ENCODE data around the gene TPRG1.

The TPRG1 gene

GRCh38 chr3:189160519-189161309 is 11.1 kb upstream of the TPRG1 start:
- no peak overlapping the region for H3K4me3 ChIP-seq (ENCODE audit: insufficient read depth, low read depth, low read length, poor library complexity, severe bottlenecking)
- no peaks in the 10 kb centered on the region for H3K36me3 ChIP-seq (ENCODE audit: control insufficient read depth, insufficient read depth, low read length)
- H3K27me3 ChIP-seq (replicated peaks; ENCODE audit: control insufficient read depth, insufficient read depth, low read length, poor library complexity, severe bottlenecking): no peaks in the 10 kb centered on the region
- no peak overlapping the region for H3K27ac ChIP-seq (ENCODE audit: insufficient read depth, low read length, poor library complexity, severe bottlenecking)
- no peaks in the 10 kb centered on the region for H3K9me3 ChIP-seq (ENCODE audit: control insufficient read depth, low read length)
- H3K4me1 ChIP-seq (ENCODE audit: control insufficient read depth, insufficient read depth, low read length, poor library complexity, severe bottlenecking): no peaks in the 10 kb centered on the region
- no peak for DNase-seq

GRCh38 chr3:189165092-189165612 is 6.6 kb upstream of the TPRG1 start:
- H3K4me3 ChIP-seq (ENCODE audit: insufficient read depth, low read depth, low read length, poor library complexity, severe bottlenecking): no peak overlapping the region
- H3K27me3 ChIP-seq (replicated peaks; ENCODE audit: control insufficient read depth, insufficient read depth, low read length, poor library complexity, severe bottlenecking): no peaks in the 10 kb centered on the region
- no peaks in the 10 kb centered on the region for H3K4me1 ChIP-seq (ENCODE audit: control insufficient read depth, insufficient read depth, low read length, poor library complexity, severe bottlenecking)
- no peaks in the 10 kb centered on the region for H3K9me3 ChIP-seq (ENCODE audit: control insufficient read depth, low read length)
- H3K36me3 ChIP-seq (ENCODE audit: control insufficient read depth, insufficient read depth, low read length): no peaks in the 10 kb centered on the region
- no peak overlapping the region for H3K27ac ChIP-seq (ENCODE audit: insufficient read depth, low read length, poor library complexity, severe bottlenecking)
- DNase-seq: no peak

GRCh38 chr3:189166321-189166720 is 5.5 kb upstream of the TPRG1 start:
- DNase-seq: no peak

GRCh38 chr3:189167027-189167766 is 4.6 kb upstream of the TPRG1 start:
- Histone ChIP-seq H3K9me3 (ENCODE audit: control insufficient read depth, low read length) (no peaks in the 10 kb centered on the region), H3K27me3 (replicated peaks; ENCODE audit: control insufficient read depth, insufficient read depth, low read length, poor library complexity, severe bottlenecking) (no peaks in the 10 kb centered on the region), H3K27ac (ENCODE audit: insufficient read depth, low read length, poor library complexity, severe bottlenecking) (no peak overlapping the region), H3K36me3 (ENCODE audit: control insufficient read depth, insufficient read depth, low read length) (no peaks in the 10 kb centered on the region), H3K4me3 (ENCODE audit: insufficient read depth, low read depth, low read length, poor library complexity, severe bottlenecking) (no peak overlapping the region), H3K4me1 (ENCODE audit: control insufficient read depth, insufficient read depth, low read length, poor library complexity, severe bottlenecking) (no peaks in the 10 kb centered on the region)
- no peak for DNase-seq

More at GRCh38 chr3:189166321-189166720, 5.5 kb upstream of the TPRG1 start:
- Histone ChIP-seq H3K9me3 (ENCODE audit: control insufficient read depth, low read length) (no peaks in the 10 kb centered on the region), H3K36me3 (ENCODE audit: control insufficient read depth, insufficient read depth, low read length) (no peaks in the 10 kb centered on the region), H3K27ac (ENCODE audit: insufficient read depth, low read length, poor library complexity, severe bottlenecking) (no peak overlapping the region), H3K4me1 (ENCODE audit: control insufficient read depth, insufficient read depth, low read length, poor library complexity, severe bottlenecking) (no peaks in the 10 kb centered on the region), H3K27me3 (replicated peaks; ENCODE audit: control insufficient read depth, insufficient read depth, low read length, poor library complexity, severe bottlenecking) (no peaks in the 10 kb centered on the region), H3K4me3 (ENCODE audit: insufficient read depth, low read depth, low read length, poor library complexity, severe bottlenecking) (no peak overlapping the region)

- no peaks in the 10 kb centered on the region for H3K36me3 ChIP-seq (ENCODE audit: control insufficient read depth, insufficient read depth, low read length)
- H3K27ac ChIP-seq (ENCODE audit: insufficient read depth, low read length, poor library complexity, severe bottlenecking): no peak overlapping the region
- H3K27me3 ChIP-seq (replicated peaks; ENCODE audit: control insufficient read depth, insufficient read depth, low read length, poor library complexity, severe bottlenecking): no peaks in the 10 kb centered on the region
- DNase-seq: no peak
- no peaks in the 10 kb centered on the region for H3K4me1 ChIP-seq (ENCODE audit: control insufficient read depth, insufficient read depth, low read length, poor library complexity, severe bottlenecking)
- H3K4me3 ChIP-seq (ENCODE audit: insufficient read depth, low read depth, low read length, poor library complexity, severe bottlenecking): no peak overlapping the region
- no peaks in the 10 kb centered on the region for H3K9me3 ChIP-seq (ENCODE audit: control insufficient read depth, low read length)
These were observed 3.1 kb upstream of the TPRG1 start for GRCh38 chr3:189168711-189169110.

- H3K27ac ChIP-seq (ENCODE audit: insufficient read depth, low read length, poor library complexity, severe bottlenecking): no peak overlapping the region
- DNase-seq: no peak
- H3K36me3 ChIP-seq (ENCODE audit: control insufficient read depth, insufficient read depth, low read length): no peaks in the 10 kb centered on the region
- H3K4me1 ChIP-seq (ENCODE audit: control insufficient read depth, insufficient read depth, low read length, poor library complexity, severe bottlenecking): no peaks in the 10 kb centered on the region
- H3K9me3 ChIP-seq (ENCODE audit: control insufficient read depth, low read length): no peaks in the 10 kb centered on the region
- no peak overlapping the region for H3K4me3 ChIP-seq (ENCODE audit: insufficient read depth, low read depth, low read length, poor library complexity, severe bottlenecking)
- no peaks in the 10 kb centered on the region for H3K27me3 ChIP-seq (replicated peaks; ENCODE audit: control insufficient read depth, insufficient read depth, low read length, poor library complexity, severe bottlenecking)
These were observed 2.0 kb upstream of the TPRG1 start for GRCh38 chr3:189169728-189170127.

- Histone ChIP-seq H3K36me3 (ENCODE audit: control insufficient read depth, insufficient read depth, low read length) (no peaks in the 10 kb centered on the region), H3K4me1 (ENCODE audit: control insufficient read depth, insufficient read depth, low read length, poor library complexity, severe bottlenecking) (no peaks in the 10 kb centered on the region), H3K27me3 (replicated peaks; ENCODE audit: control insufficient read depth, insufficient read depth, low read length, poor library complexity, severe bottlenecking) (no peaks in the 10 kb centered on the region), H3K4me3 (ENCODE audit: insufficient read depth, low read depth, low read length, poor library complexity, severe bottlenecking) (no peak overlapping the region), H3K27ac (ENCODE audit: insufficient read depth, low read length, poor library complexity, severe bottlenecking) (no peak overlapping the region), H3K9me3 (ENCODE audit: control insufficient read depth, low read length) (no peaks in the 10 kb centered on the region)
- no peak for DNase-seq
These were observed 1.2 kb upstream of the TPRG1 start for GRCh38 chr3:189170559-189170958.

- H3K4me3 ChIP-seq (ENCODE audit: insufficient read depth, low read depth, low read length, poor library complexity, severe bottlenecking): no peak overlapping the region
- H3K36me3 ChIP-seq (ENCODE audit: control insufficient read depth, insufficient read depth, low read length): no peaks in the 10 kb centered on the region
- no peaks in the 10 kb centered on the region for H3K9me3 ChIP-seq (ENCODE audit: control insufficient read depth, low read length)
- no peaks in the 10 kb centered on the region for H3K27me3 ChIP-seq (replicated peaks; ENCODE audit: control insufficient read depth, insufficient read depth, low read length, poor library complexity, severe bottlenecking)
- H3K27ac ChIP-seq (ENCODE audit: insufficient read depth, low read length, poor library complexity, severe bottlenecking): no peak overlapping the region
- no peaks in the 10 kb centered on the region for H3K4me1 ChIP-seq (ENCODE audit: control insufficient read depth, insufficient read depth, low read length, poor library complexity, severe bottlenecking)
- no peak for DNase-seq
These were observed 1.1 kb downstream of the TPRG1 start for GRCh38 chr3:189172668-189173419.

GRCh38 chr3:189184566-189184965 is 12.8 kb downstream of the TPRG1 start:
- Histone ChIP-seq H3K4me1 (ENCODE audit: control insufficient read depth, insufficient read depth, low read length, poor library complexity, severe bottlenecking) (no peaks in the 10 kb centered on the region), H3K27me3 (replicated peaks; ENCODE audit: control insufficient read depth, insufficient read depth, low read length, poor library complexity, severe bottlenecking) (no peaks in the 10 kb centered on the region), H3K27ac (ENCODE audit: insufficient read depth, low read length, poor library complexity, severe bottlenecking) (no peak overlapping the region), H3K36me3 (ENCODE audit: control insufficient read depth, insufficient read depth, low read length) (no peaks in the 10 kb centered on the region), H3K4me3 (ENCODE audit: insufficient read depth, low read depth, low read length, poor library complexity, severe bottlenecking) (no peak overlapping the region), H3K9me3 (ENCODE audit: control insufficient read depth, low read length) (no peaks in the 10 kb centered on the region)
- DNase-seq: no peak
